ENCODE measurements around the gene SRGAP1. TPM values are rescaled to one million over a fixed set of nuclear protein-coding genes. Genes with fewer than 3 reads are reported as not detected.

The SRGAP1 gene
- total and polyA plus RNA-seq, 2 of the 4 experiments (the other 2 are of a cell fraction), result 10.0 to 10.2 TPM

DNA sequence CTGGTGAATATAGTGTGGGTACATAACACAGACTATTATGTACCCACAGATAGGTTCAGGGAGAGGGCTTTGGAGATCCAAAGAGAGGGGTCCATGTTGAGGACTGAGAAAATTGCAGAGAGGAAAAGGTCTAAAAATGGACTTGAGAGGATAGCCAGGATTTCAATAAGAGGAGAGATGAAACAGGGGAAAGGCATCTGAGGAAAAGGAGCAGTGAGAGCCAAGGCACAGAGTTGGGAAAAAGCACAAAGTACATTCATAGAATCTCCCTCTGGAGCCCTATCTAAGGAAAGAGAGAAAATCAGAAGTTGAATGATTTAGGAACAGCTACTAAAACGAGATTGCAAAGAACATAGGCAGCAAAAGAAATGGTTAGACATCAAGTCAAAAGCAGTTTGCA is 182.8 kb downstream of the SRGAP1 start:
- no peaks in the 10 kb centered on the region for H3K9me3 ChIP-seq (ENCODE audit: control insufficient read depth, insufficient read depth, low read length)
- no peaks in the 10 kb centered on the region for H3K27me3 ChIP-seq (ENCODE audit: control insufficient read depth, insufficient read depth, low read length)
- H2BK120ac ChIP-seq (ENCODE audit: low read depth, low read length), result no peak overlapping the region
- intact Hi-C loops (cut with micrococcal nuclease) (no loop called here), dilution Hi-C loops (cut with HindIII; ENCODE audit: low sequenced_read_pairs, unreplicated experiment) (no loop called here), in situ Hi-C loops (cut with MboI; ENCODE audit: low sequenced_read_pairs) (no loop called here)
- H3K4me2 ChIP-seq (ENCODE audit: low read depth, low read length), result no peak overlapping the region; the same call in 1 of the 2 replicates
- 0 out of 2 replicates have a peak overlapping the region, but pooled peaks have one; percentile 17 for H4K91ac ChIP-seq (ENCODE audit: insufficient read depth, low read depth, low read length)
- H3K18ac ChIP-seq (ENCODE audit: low read depth, low read length), result peak overlapping the region; percentile 89; the same call in 1 of the 2 replicates
- H3K56ac ChIP-seq (ENCODE audit: extremely low read depth, insufficient read depth, low read length), result no peak overlapping the region
- peaks cover 16% of the 10 kb centered on the region for H3K4me1 ChIP-seq (ENCODE audit: control insufficient read depth, insufficient read depth, low read length)
- peaks cover 41 to 75% of the 10 kb centered on the region in 2 experiments for H3K79me1 ChIP-seq (ENCODE audit: low read depth in 1 of 2, low read length in 2 of 2)
- peak overlapping the region; percentile 13; the same call in 1 of the 2 replicates for H2BK20ac ChIP-seq (ENCODE audit: low read depth, low read length)
- WGBS, 2 experiments (ENCODE audit: extremely low coverage in 2 of 2, insufficient read length in 1 of 2), result no CpG with 5 or more reads among the region's 1 CpG
- ChIA-PET CTCF (no interaction called here), POLR2A (ENCODE audit: unreplicated experiment) (no interaction called here)
- peak overlapping the region; percentile 36; the same call in 1 of the 2 replicates for H2AK5ac ChIP-seq (ENCODE audit: low read depth, low read length)
- peak overlapping the region; percentile 22; the same call in 1 of the 2 replicates for H3K23ac ChIP-seq (ENCODE audit: low read depth, low read length)
- BruUV-seq (replicated peaks), result no TSS peak
- H2AK9ac ChIP-seq (replicated peaks; ENCODE audit: low read depth, low read length, poor library complexity), result no peak overlapping the region
- peak overlapping the region; percentile 42; the same call in 1 of the 3 replicates for H2BK15ac ChIP-seq (ENCODE audit: low read depth, low read length)
- DNase-seq (no peak), ATAC-seq (ENCODE audit: low read depth) (no peak)
- peak overlapping the region; percentile 60; the same call in 1 of the 2 replicates for H4K5ac ChIP-seq (ENCODE audit: low read depth, low read length)
- H3K27ac ChIP-seq (ENCODE audit: insufficient read depth, low read length), result no peak overlapping the region
- H3K14ac ChIP-seq (replicated peaks; ENCODE audit: low read depth, low read length), result peak overlapping the region; percentile 61; the same call in 1 of the 2 replicates
- H3K4ac ChIP-seq (ENCODE audit: low read depth, low read length), result peak overlapping the region; percentile 33; the same call in 1 of the 2 replicates
- peaks cover 18% of the 10 kb centered on the region for H3K36me3 ChIP-seq (ENCODE audit: control insufficient read depth, insufficient read depth, low read length)
- H4K20me1 ChIP-seq (ENCODE audit: insufficient read depth, low read length), result no peaks in the 10 kb centered on the region
- H3K9ac ChIP-seq (ENCODE audit: low read depth, low read length), result no peak overlapping the region
- peak overlapping the region; percentile 70 for H2BK5ac ChIP-seq (ENCODE audit: low read depth, low read length, poor library complexity, severe bottlenecking)
- peak overlapping the region in 1 of 2 experiments; percentile 34; a peak in 1 of 4 replicates for H4K8ac ChIP-seq (ENCODE audit: low read depth in 2 of 2, low read length in 2 of 2)
- no peak overlapping the region for H2AFZ ChIP-seq (replicated peaks; ENCODE audit: low read length, poor library complexity)
- H3K9me1 ChIP-seq (ENCODE audit: insufficient read depth, low read length), result peaks cover 14% of the 10 kb centered on the region
- no peak overlapping the region for H3K4me3 ChIP-seq (ENCODE audit: insufficient read depth, low read depth, low read length)
- no peak for TF ChIP-seq MAFK (IDR thresholded peaks at IDR 0.05; ENCODE audit: low read depth, low read length)
- no peak for TF ChIP-seq CHD1 (IDR thresholded peaks at IDR 0.05; ENCODE audit: low read depth, low read length)
- no peak for TF ChIP-seq BHLHE40 (IDR thresholded peaks at IDR 0.05; ENCODE audit: low read depth, low read length)
- no peak for TF ChIP-seq RAD21 (IDR thresholded peaks at IDR 0.05; ENCODE audit: low read length)
- no peak for TF ChIP-seq MAZ (IDR thresholded peaks at IDR 0.05; ENCODE audit: borderline replicate concordance, low read depth, low read length)
- TF ChIP-seq NFE2L2 (IDR thresholded peaks at IDR 0.05; ENCODE audit: low read depth, low read length), result no peak
- TF ChIP-seq FOS (IDR thresholded peaks at IDR 0.05; ENCODE audit: low read depth, low read length), result no peak
- no peak for TF ChIP-seq MXI1 (IDR thresholded peaks at IDR 0.05; ENCODE audit: borderline replicate concordance, low read depth, low read length)
